Activated CD8-positive, alpha-beta memory T cell treated with anti-CD3 and anti-CD28 coated beads for 24 hours (primary cell): ENCODE results near the gene GPR132.
A peak's percentile ranks its signal among the peaks of the same experiment; 100 is the strongest.
"Not testable (repeated sequence)": the region's sequence is repeated elsewhere in the genome, so short reads cannot be mapped to it uniquely, and the experiment has no call there.

ENCODE experiments used
- DNase-seq: peaks from one replicate; pipeline ENCODE4 v3.0.0-alpha.2; 2020

The GPR132 gene

GRCh38 chr14:105091054-105091516, 25.9 kb upstream of the GPR132 start:
- DNase-seq, result peak; percentile 63

GRCh38 chr14:105090493-105091053, 25.3 kb upstream of the GPR132 start:
- peak; percentile 97 for DNase-seq

- no peak for DNase-seq
Measured at GRCh38 chr14:105089746-105090492, 24.7 kb upstream of the GPR132 start.

GRCh38 chr14:105088812-105089745, 23.8 kb upstream of the GPR132 start:
- DNase-seq, result no peak

GRCh38 chr14:105087963-105088811, 23.0 kb upstream of the GPR132 start:
- DNase-seq, result no peak

- peak; percentile 76 for DNase-seq
Measured at GRCh38 chr14:105087308-105087962, 22.2 kb upstream of the GPR132 start.

GRCh38 chr14:105086833-105087307, 21.6 kb upstream of the GPR132 start:
- DNase-seq, result peak; percentile 94

GRCh38 chr14:105085766-105086165, 20.5 kb upstream of the GPR132 start:
- DNase-seq, result no peak

DNA sequence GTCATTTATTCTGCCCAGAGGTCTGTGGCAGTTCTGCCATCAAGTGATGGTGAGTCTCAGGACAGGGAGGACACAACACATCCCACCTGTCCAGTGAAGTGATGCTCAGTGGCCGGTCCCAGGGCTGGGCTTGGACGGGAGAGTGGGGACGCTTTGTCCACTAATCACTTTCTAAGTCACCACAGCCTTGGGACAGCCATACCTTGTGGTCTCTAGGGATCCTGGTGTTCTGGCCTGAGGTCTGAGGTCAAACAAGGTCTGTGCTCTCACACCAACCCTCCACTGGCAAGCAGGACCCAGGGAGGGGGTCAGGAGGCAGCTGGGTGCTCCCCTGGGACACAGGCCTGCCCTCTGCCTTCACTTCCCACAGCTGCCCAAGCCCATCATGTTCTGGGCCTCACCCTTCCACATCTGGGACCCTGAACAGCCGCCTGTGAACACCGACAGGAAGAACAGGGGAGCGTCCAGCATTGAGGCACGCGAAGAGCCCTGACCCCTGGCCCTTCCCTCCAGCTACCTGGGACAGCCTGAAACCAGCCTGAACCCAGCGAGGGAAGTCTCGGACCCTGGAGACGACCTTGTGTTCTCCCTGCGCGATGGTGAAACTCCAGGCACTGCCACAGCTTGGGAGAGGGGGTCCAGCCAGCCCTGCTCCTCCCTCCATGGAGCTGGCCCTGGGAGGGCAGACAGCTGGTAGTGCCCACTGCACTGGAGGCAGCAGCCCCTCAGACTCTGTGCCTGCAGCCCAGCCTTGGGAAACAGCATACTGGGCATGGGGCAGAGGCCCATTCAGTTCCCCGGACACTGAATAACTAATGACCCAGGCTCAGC, 19.7 kb upstream of the GPR132 start:
- no peak for DNase-seq

DNA sequence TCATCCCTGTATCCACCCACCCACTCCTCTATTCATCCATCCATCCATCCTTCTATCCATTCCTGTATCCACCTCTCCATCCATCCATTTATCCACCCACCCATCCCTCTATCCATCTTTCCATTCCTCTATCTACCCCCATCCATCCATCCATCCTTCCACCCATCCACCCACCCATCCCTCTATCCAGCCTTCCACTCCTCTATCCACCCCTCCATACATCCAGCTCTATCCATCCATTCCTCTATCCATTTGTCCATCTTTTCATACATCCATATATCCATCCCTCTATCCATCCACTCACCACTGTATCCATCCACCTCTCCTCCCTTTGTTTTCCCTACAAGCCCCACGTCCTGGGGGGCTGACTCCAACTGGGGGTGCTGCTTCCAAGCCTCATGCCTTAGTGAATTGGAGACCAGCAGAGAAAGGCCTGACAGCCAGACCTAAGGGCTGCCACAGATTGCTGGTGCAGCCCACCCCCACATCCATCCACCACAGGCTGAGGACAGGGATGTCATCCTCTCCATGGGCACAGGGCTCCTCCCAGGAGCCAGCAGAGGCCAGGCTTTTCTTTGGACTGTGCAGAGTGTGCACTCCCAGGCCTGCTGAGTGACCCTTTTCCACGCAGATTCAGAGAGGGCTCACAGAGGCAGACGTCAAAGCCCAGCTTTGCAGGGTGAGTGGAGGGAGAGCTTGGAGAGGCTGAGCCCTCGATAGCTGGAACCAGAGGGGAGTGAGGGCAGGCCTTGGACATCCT, 18.9 kb upstream of the GPR132 start:
- no peak for DNase-seq

GRCh38 chr14:105082703-105083102, 17.5 kb upstream of the GPR132 start:
- no peak for DNase-seq

DNA sequence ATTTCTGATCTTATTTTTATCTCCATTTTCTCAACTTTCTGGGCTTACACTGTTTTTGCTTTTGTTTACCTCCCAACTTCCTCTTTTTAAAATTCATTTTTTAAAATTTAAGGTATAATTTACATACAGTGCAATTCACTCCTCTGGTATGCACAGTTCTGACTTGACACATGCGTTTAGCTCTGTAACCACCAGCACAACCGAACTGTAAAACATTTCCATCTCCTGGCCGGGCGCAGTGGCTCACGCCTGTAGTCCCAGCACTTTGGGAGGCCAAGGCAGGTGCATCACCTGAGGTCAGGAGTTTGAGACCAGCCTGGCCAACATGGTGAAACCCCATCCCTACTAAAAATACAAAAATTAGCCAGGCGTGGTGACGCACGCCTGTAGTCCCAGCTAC, 16.2 kb upstream of the GPR132 start:
- DNase-seq, result not testable (repeated sequence)

GRCh38 chr14:105080161-105080560, 14.9 kb upstream of the GPR132 start:
- no peak for DNase-seq

DNA sequence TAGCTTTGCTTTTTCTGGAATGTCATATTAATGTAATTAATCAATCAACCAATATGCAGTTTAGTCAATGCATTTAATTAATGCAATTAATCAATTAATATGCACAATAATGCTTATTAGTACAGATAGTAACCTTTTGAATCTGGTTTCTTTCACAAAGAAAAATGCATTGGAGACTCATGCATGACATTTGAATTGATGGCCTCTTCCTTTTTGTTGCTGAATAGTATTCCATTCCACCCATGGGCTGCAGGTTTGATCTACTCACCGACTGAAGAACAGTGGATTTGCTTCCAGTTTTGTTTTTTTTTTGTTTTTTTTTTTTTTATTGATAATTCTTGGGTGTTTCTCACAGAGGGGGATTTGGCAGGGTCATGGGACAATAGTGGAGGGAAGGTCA, 13.1 kb upstream of the GPR132 start:
- no peak for DNase-seq

DNA sequence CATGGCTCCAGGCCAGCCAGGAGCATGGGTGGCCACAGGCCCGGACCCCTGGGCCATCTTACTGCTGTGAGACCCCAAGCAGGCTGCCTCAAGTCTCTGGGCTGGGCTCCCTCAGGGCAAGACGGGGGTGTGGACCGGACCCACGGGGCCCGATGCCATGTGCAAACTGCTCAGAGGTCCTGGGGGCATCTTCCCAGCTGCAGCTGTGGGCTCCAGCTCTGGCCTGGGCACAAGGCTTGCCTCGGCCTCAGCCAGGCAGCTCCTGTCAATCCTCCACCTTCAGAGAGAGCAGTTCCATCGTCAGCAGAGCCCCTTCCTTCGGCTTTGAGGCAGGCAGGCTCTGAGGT, 12.4 kb upstream of the GPR132 start:
- DNase-seq, result no peak

GRCh38 chr14:105076805-105077648, 11.8 kb upstream of the GPR132 start:
- DNase-seq, result peak; percentile 72

- DNase-seq, result no peak
Measured at GRCh38 chr14:105076296-105076804, 11.1 kb upstream of the GPR132 start.

DNA sequence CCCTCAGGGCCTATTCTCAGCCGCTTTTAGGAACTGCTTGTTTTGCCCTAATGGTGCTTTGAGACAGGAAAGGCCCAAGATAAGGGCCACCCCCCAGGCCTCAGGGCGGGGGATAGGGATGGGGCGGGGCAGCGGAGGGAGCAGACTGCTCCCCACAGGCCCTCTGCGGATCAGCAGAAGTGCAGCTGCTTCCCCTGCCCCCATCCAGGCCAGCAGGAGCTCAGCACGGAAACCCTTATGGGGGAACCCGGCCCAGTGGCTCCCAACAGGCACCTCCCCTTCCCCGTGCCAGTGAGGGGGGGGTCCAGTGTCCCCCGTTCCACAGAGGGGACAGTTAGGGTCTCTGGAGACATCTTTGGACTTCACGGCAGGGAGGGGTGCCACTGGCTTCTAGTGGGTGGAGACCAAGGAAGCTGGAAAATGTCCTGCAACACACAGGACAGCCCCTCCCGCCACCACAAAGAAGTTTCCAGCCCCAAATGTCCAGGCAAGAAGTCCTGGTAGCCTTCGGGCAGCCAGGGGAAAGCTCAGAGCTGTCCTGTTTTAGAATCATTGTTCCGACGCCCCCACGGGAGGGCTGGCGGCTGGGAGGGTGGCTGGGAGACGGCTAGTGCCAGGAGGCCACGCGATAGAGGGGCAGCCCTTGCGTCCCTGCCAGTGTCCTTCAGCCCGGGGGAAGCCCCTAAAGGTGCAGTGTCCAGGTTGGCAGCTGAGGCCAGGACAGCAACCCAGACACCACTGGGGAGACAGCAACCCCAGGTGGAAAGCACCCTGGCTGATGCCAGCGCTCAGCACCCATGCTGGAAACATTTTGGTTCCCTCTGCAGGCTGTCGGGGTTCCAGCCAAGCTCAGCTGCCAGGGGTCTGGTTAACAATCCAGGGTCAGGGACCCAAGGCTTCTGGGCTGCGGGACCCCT, 10.4 kb upstream of the GPR132 start:
- DNase-seq, result peak; percentile 74
